Right lung (tissue), 10 donors: ENCODE data around the gene B9D1. TPM values are rescaled to one million over a fixed set of nuclear protein-coding genes. Genes with fewer than 3 reads are reported as not detected.
A peak's percentile ranks its signal among the peaks of the same experiment; 100 is the strongest.

Source experiments
- DNase-seq, 2 donors: peaks; one replicate each; pipeline ENCODE4 v3.0.0-alpha.2; 2013
- long read RNA-seq, 8 donors: transcript quantifications; one replicate each; lab custom pipeline, GENCODE V29; 2026
- polyA plus RNA-seq, 5 donors: library from polyadenylated mRNA; unstranded; fragments of 120-200 nt; gene quantifications; one replicate each; pipeline versions ENCODE4 v1.2.1 to v1.2.3, GENCODE V29; 2013; ENCODE audit warnings: inconsistent platforms in 1 of 5, low replicate concordance in 1 of 5; ENCODE audit not compliant: insufficient read length in 5 of 5, insufficient read depth in 1 of 5

B9D1 gene, protein sequence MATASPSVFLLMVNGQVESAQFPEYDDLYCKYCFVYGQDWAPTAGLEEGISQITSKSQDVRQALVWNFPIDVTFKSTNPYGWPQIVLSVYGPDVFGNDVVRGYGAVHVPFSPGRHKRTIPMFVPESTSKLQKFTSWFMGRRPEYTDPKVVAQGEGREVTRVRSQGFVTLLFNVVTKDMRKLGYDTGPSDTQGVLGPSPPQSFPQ
- 10 to 100 TPM; 16.4 to 24.1 (median 22.1) TPM for polyA plus RNA-seq
- long read RNA-seq, donor 1, transcript B9D1-201 (7 exons, 908 nt), result major isoform, 11 of 20 reads
- long read RNA-seq, donor 1, partial matches to known transcripts, result 0 of 20 reads
- long read RNA-seq, donor 1, other reads (novel, unspliced or antisense), result 0 of 20 reads
- long read RNA-seq, donor 2, partial matches to known transcripts, result 0 of 10 reads
- long read RNA-seq, donor 2, other reads (novel, unspliced or antisense), result 0 of 10 reads
- long read RNA-seq, donor 3, transcript B9D1-201 (7 exons, 908 nt), result major isoform, 7 of 12 reads
- long read RNA-seq, donor 3, partial matches to known transcripts, result 0 of 12 reads
- long read RNA-seq, donor 3, other reads (novel, unspliced or antisense), result 0 of 12 reads
- long read RNA-seq, donor 4, partial matches to known transcripts, result 192 of 194 reads
- long read RNA-seq, donor 4, other reads (novel, unspliced or antisense), result 0 of 194 reads
- long read RNA-seq, donor 5, transcript B9D1-201 (7 exons, 908 nt), result major isoform, 8 of 284 reads
- long read RNA-seq, donor 5, partial matches to known transcripts, result 242 of 284 reads
- long read RNA-seq, donor 5, other reads (novel, unspliced or antisense), result 28 of 284 reads
- long read RNA-seq, donor 6, transcript B9D1-201 (7 exons, 908 nt), result major isoform, 11 of 39 reads
- long read RNA-seq, donor 6, partial matches to known transcripts, result 23 of 39 reads
- long read RNA-seq, donor 6, other reads (novel, unspliced or antisense), result 0 of 39 reads
- long read RNA-seq, donor 7, transcript B9D1-201 (7 exons, 908 nt), result major isoform, 5 of 7 reads
- long read RNA-seq, donor 7, partial matches to known transcripts, result 0 of 7 reads
- long read RNA-seq, donor 7, other reads (novel, unspliced or antisense), result 0 of 7 reads
- long read RNA-seq, donor 8, partial matches to known transcripts, result 0 of 5 reads
- long read RNA-seq, donor 8, other reads (novel, unspliced or antisense), result 0 of 5 reads

DNA sequence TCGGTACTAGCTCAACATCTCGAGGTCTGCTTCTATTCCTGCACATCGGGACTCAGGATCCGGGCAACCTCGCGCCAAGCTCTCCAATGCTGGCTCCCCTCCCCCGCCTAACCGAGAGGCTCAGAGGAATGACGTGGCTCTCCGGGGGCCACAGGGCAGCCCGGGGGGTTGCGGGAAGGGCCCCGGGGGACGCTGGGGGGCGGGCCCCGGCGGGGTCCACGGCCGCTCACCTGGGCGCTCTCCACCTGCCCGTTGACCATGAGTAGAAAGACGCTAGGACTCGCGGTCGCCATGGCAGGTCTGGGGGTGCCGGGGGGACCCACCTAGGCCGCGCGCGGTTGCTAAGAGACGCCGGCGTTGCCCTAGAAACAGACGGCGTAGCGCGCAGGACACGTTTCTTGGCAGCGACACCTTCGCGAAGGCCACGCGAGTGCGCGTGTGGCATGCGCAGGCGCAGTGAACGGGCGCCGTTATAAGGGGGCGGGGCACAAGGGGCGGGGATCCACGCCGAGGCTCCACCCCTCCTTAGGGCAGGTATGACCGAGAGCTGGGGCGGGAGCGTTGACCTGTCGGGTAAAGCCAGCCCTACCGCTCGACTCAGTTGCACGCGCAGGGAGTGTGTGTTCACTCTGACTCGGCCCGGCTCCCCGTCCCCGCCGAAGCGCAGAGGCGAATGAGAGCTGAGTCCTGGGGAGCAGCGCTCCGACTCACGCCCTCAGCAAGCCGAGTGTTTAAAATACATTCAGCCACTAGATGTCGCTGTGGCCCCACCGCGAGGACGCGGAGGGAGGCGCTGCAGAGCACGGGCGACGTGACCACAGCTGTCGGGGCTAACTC, at the start of gene B9D1:
TSS of gene B9D1 (minus strand) at position 447 of the 837 bp plus-strand sequence. CDS start at position 293, 154 bp downstream.
- DNase-seq, result peak; percentile 95 to 97

GRCh38 chr17:19411631-19412030, 49.1 kb upstream of the B9D1 start:
- no peak for DNase-seq

DNA sequence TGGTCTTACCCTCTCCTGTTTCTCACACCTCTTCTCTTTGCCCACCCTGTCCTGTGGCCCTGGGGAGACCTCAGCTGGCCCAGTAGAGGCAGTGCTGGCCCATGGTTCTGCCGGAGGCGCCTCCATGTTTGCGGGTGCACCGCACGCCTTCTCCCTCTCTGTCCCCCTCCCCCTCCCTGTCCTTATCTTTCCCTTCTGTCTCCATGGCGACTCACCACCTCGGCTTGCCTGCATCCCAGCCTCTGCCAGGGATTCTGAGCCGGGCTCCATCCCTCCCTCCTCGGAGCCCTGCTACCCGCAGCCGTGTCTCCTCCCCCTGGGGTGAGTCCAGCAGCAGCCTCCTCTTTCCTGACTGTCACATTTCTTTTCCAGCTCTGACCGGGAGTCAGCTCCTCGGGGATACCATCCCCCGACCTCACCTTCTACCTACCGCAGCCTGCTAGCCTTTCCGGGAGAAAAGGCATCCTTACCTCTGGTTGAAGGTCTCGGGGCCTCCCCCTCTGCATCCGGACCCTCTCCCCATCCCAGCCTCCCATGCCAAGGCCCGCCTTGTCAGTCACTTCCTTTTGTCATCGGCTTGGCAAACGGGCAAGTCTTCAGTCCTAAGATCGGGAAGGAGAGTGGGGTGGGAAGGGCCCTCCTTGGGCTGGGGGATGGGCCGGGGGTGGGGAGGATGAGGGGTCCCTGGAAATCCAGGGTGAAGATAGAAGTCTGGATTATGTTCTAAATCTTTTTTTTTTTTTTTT, 48.5 kb upstream of the B9D1 start, which contains the start of gene RNF112:
TSS of gene RNF112 (plus strand) at position 358 of the 746 bp plus-strand sequence. CDS start at position 535, 177 bp downstream.
- peak in 1 of 2 donors; percentile 19 for DNase-seq

GRCh38 chr17:19410091-19410490, 47.6 kb upstream of the B9D1 start:
- no peak for DNase-seq

DNA sequence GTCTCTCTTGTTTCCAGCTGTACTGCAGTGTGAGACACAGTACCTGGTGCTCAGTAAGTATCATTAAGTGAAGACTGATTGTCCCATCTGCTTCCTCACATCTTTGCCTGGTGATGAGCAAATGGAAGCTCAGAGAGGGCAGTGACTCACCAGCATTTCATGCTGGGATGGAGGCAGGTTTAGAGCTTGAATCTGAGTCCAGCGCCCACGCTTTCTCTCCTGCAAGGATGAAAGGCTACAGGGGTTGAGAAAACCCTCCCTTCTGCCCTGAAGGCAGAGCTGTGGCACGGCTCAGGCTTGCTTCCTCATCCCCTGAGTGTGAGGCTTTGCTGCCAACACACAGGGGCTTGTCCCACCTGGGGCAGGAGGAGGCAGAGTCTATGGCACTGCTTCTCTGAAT, 47.0 kb upstream of the B9D1 start:
- no peak for DNase-seq

DNA sequence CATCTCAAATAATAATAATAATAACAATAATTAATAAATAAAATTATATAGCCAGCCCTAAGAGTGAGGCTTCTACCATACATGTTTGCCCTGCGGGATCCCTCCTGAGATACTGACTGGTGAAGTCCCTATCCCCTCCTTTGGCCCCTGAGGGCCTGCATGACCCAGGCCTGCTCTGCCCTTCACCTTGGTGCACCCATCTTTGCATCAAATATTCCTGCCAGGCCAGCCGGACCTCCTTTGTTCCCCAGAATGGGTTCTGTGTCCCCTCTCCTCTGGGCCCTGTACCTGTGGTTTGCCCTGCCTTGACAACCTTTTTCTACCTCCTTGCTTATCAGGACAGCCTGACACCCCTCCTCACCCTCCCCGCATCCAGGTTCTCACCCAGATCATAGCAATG, 46.5 kb upstream of the B9D1 start:
- DNase-seq, result no peak

DNA sequence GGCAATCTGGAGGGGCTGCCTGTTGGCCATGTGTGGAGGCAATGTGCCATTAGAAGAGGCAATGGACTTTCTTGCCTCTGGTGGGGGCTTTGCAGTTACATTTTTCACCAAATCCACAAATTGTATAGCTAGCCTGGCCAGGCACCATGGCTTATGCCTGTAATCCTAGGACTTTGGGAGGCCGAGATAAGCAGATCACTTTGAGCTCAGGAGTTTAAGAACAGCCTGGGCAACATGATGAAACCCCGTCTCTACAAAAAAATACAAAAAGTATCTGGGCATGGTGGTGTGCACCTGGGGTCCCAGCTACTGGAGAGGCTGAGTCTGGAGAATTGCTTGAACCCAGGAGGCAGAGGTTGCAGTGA, 45.8 kb upstream of the B9D1 start:
- DNase-seq, result no peak

- DNase-seq, result no peak
Measured at GRCh38 chr17:19407601-19408345, 45.2 kb upstream of the B9D1 start.

DNA sequence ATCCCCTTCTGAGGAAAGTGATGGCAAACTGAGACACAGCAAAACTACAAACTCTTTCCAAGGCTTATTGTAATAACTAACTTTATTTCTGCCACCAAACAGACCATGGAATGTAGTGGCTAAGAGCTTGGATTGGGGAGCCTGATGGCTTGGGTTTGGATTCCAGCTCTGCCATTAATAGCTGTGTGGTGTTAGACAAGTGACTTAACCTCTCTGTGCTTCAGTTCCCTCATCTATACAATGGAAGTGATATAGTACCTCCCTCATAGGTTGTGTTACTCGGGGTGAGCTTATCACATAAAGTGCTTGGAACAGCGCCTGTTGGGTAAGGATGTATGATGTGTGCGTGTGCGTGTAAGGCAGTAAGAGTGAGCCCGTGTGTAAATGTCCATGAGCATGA, 42.6 kb upstream of the B9D1 start:
- no peak for DNase-seq

GRCh38 chr17:19404264-19404663, 41.7 kb upstream of the B9D1 start:
- DNase-seq, result no peak

- no peak for DNase-seq
Measured at GRCh38 chr17:19403021-19403420, 40.5 kb upstream of the B9D1 start.

- DNase-seq, result no peak
Measured at GRCh38 chr17:19402171-19402570, 39.6 kb upstream of the B9D1 start.

- no peak for DNase-seq
Measured at GRCh38 chr17:19401321-19402010, 38.9 kb upstream of the B9D1 start.

DNA sequence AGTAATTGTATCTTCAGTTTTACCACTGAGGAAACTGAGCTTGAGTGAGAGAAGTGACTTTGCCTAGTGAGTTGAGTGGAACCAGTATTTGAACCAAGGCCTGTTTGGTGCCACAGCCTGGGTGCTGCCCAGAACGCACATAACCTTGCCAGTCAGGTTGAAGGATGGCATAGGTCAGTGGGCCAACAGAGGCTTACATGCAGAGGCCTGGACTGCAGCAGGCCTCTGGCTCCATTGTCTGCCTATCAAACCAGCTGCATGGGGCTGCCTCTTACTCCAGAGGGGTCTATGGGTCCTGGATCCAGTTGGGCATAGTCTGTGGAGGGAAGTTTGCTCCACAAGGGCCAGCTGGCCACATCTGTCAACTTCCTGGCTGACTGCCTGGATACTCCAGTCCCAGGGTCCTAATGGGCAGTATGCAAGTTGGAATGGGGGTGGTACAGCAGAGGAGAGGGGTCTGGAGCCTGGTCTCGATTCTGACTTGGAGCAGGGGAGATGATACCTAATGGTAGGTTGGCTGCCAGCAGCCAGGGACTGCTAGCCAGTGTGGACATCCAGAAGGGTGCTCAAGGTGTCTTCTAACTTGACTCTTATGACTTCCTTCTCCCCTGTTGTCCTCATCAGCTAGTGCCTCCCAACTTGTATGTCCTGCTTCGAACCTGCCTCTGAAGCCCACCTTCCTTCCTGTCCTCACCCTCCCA, 37.4 kb upstream of the B9D1 start:
- peak in 1 of 2 donors; percentile 74 for DNase-seq

DNA sequence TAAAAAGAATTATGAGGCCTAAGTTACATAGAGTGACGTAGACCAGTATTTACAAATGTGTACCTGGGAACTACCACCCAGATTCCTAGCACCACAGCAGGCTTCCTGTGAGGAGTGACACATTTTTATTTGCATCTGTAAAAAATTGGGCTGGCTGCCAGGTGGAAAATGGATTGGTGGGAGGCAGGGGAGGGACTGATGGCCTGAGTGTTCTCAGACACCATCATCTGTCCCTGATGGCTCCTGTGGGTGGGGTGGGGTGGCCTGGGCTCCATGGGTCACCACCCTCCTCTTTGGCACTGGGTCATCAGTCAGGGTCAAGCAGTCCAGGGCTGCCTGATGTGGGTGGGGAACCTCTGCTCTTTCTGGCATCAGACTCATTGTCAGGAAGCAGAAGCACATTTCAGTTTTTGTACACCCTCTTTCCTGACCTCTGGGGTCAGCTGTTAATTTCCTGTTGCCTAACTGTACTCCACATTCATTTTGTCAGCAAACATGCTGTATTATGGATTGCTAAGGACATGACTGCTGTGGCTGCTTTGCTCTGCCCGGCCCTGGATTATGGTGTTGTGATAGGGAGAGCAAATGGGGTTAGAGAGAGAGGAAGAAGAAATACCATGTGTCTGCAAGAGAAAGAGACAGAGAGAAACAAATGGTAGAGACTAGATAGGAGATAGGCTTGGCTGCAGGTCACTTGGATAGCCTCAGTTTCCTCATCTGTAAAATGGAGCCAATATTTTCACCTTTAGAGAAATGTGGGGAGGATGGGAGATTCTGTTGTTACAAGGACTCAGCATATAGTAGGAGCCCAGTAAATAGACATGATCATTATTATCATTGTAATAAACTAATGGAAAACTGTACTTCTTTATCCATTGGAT, 36.0 kb upstream of the B9D1 start:
- peak; percentile 70 to 75 for DNase-seq

- no peak for DNase-seq
Measured at GRCh38 chr17:19397556-19398041, 35.1 kb upstream of the B9D1 start.

GRCh38 chr17:19392303-19392702, 29.8 kb upstream of the B9D1 start:
- no peak for DNase-seq
